KMS-11 (cell line): ENCODE results near the gene CNPY2.

Experiments
- H2AFZ ChIP-seq: fragments of 200-600 bp; sonication (generic); 2 replicates; pipeline ENCODE4 v1.6.1; 2016; ENCODE audit warnings: antibody characterized with exemption, mixed run types, low read depth
- H3K27ac ChIP-seq: fragments of 200-600 bp; sonication (generic); 2 replicates; pipeline ENCODE4 v1.6.1; 2016; ENCODE audit warnings: mild to moderate bottlenecking, mixed run types
- H3K27me3 ChIP-seq: fragments of 200-600 bp; sonication (generic); 2 replicates; pipeline ENCODE4 v1.6.1; 2017; ENCODE audit warnings: mild to moderate bottlenecking, low read depth, mixed run types, moderate library complexity; ENCODE audit not compliant: insufficient read depth
- H3K36me3 ChIP-seq: fragments of 200-600 bp; sonication (generic); 2 replicates; pipeline ENCODE4 v1.6.1; 2017; ENCODE audit warnings: mild to moderate bottlenecking, mixed run types; ENCODE audit not compliant: insufficient read depth
- H3K4me1 ChIP-seq: fragments of 200-600 bp; sonication (generic); 2 replicates; pipeline ENCODE4 v1.6.1; 2016; ENCODE audit warnings: mild to moderate bottlenecking, low read depth, mixed run types; ENCODE audit not compliant: poor library complexity, severe bottlenecking
- H3K4me2 ChIP-seq: fragments of 200-600 bp; sonication (generic); 2 replicates; pipeline ENCODE4 v1.7.0; 2016; ENCODE audit warnings: mild to moderate bottlenecking, mixed run types
- H3K4me3 ChIP-seq: fragments of 200-600 bp; sonication (generic); IDR thresholded peaks from 2 replicates; pipeline ENCODE4 v1.6.1; 2017; ENCODE audit warnings: low read depth, low read length, mixed read lengths; ENCODE audit not compliant: insufficient read depth
- H3K79me2 ChIP-seq: fragments of 200-600 bp; sonication (generic); 2 replicates; pipeline ENCODE4 v1.6.1; 2016; ENCODE audit warnings: low read depth, mixed run types; ENCODE audit not compliant: insufficient read depth
- H3K9ac ChIP-seq: fragments of 200-600 bp; sonication (generic); 2 replicates; pipeline ENCODE4 v1.6.1; 2016; ENCODE audit warnings: mild to moderate bottlenecking, mixed run types
- H4K20me1 ChIP-seq: fragments of 200-600 bp; sonication (generic); 2 replicates; pipeline ENCODE4 v1.6.1; 2016; ENCODE audit warnings: mild to moderate bottlenecking, mixed run types; ENCODE audit not compliant: insufficient read depth
- TF ChIP-seq, protein P1 (sequence below): fragments of 200-600 bp; sonication (generic); conservative IDR thresholded peaks from 2 replicates; pipeline ENCODE4 v1.6.1; 2017; ENCODE audit warnings: low read depth, mild to moderate bottlenecking, antibody characterized with exemption, low read length, moderate library complexity, mixed read lengths

CNPY2 gene

GRCh38 chr12:56321027-56321426, 5.2 kb upstream of the CNPY2 start:
- no peak overlapping the region for H2AFZ ChIP-seq
- H3K4me3 ChIP-seq = no peak overlapping the region
- H3K79me2 ChIP-seq = no peaks in the 10 kb centered on the region
- H3K4me1 ChIP-seq = peaks cover 19% of the 10 kb centered on the region
- no peaks in the 10 kb centered on the region for H3K36me3 ChIP-seq
- H3K27ac ChIP-seq = no peak overlapping the region
- H3K27me3 ChIP-seq = no peaks in the 10 kb centered on the region
- H3K9ac ChIP-seq = no peak overlapping the region
- H3K4me2 ChIP-seq = no peak overlapping the region
- TF ChIP-seq, protein P1, sequence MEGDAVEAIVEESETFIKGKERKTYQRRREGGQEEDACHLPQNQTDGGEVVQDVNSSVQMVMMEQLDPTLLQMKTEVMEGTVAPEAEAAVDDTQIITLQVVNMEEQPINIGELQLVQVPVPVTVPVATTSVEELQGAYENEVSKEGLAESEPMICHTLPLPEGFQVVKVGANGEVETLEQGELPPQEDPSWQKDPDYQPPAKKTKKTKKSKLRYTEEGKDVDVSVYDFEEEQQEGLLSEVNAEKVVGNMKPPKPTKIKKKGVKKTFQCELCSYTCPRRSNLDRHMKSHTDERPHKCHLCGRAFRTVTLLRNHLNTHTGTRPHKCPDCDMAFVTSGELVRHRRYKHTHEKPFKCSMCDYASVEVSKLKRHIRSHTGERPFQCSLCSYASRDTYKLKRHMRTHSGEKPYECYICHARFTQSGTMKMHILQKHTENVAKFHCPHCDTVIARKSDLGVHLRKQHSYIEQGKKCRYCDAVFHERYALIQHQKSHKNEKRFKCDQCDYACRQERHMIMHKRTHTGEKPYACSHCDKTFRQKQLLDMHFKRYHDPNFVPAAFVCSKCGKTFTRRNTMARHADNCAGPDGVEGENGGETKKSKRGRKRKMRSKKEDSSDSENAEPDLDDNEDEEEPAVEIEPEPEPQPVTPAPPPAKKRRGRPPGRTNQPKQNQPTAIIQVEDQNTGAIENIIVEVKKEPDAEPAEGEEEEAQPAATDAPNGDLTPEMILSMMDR = no peak
- H4K20me1 ChIP-seq = no peaks in the 10 kb centered on the region

DNA sequence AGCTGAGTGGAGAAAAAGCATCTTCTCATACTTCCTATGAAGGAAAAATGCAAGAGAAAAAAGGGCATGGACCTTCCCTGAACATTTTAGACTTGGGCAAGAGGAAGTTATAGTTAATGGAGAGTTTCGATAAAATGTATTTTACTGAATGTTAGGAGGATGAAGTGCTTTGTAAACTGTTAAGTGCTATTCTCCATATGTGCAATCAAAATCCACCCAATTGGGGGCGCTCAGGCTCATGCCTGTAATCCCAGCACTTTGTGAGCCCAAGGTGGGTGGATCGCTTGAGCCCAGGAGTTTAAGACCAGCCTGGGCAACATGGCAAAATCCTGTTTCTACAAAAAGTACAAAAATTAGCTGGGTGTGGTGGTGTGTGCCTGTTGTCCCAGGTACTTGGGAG, 1.9 kb upstream of the CNPY2 start:
- no peak overlapping the region for H3K27ac ChIP-seq
- H3K4me2 ChIP-seq = no peak overlapping the region
- peaks cover 22% of the 10 kb centered on the region for H3K79me2 ChIP-seq
- H3K27me3 ChIP-seq = no peaks in the 10 kb centered on the region
- no peak overlapping the region for H3K9ac ChIP-seq
- no peaks in the 10 kb centered on the region for H4K20me1 ChIP-seq
- H2AFZ ChIP-seq = no peak overlapping the region
- TF ChIP-seq, protein P1 = peak; percentile 38
- peaks cover 31% of the 10 kb centered on the region for H3K4me1 ChIP-seq
- H3K4me3 ChIP-seq = no peak overlapping the region
- H3K36me3 ChIP-seq = peaks cover 7% of the 10 kb centered on the region; the same call in 1 of the 2 replicates

GRCh38 chr12:56315249-56315621, 553 bp downstream of the CNPY2 start:
- Histone ChIP-seq H3K4me2 (peak overlapping the region; percentile 91), H4K20me1 (no peaks in the 10 kb centered on the region), H2AFZ (peak overlapping the region; percentile 73), H3K27me3 (no peaks in the 10 kb centered on the region), H3K36me3 (peaks cover 7% of the 10 kb centered on the region; the same call in 1 of the 2 replicates), H3K9ac (peak overlapping the region; percentile 84), H3K4me3 (peak overlapping the region; percentile 51), H3K79me2 (peaks cover 22% of the 10 kb centered on the region), H3K4me1 (peaks cover 24% of the 10 kb centered on the region), H3K27ac (peak overlapping the region; percentile 76)
- TF ChIP-seq, protein P1 = no peak

DNA sequence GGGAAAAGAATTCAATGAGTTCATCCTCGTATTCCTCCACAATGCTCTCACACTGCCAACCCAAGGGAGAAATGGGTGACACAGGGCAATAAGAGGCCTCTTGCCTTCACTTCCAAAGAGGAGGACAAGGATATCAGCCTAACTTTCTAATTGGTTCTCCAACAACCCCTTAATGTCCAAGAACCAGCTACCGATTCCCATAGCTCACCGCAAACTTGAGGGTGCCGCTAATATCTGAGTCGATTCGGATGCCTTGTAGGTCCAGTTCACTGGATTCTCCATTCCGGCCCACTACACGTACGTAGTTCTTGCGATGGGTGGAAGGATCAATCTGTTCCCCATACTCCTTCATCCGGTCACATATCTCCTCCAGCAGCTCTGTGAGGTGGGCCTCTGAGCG, 4.8 kb downstream of the CNPY2 start:
- Histone ChIP-seq H3K79me2 (peaks cover 22% of the 10 kb centered on the region), H4K20me1 (no peaks in the 10 kb centered on the region), H3K4me1 (peaks cover 12% of the 10 kb centered on the region), H3K4me3 (no peak overlapping the region), H2AFZ (no peak overlapping the region), H3K27ac (no peak overlapping the region), H3K4me2 (no peak overlapping the region), H3K36me3 (peaks cover 7% of the 10 kb centered on the region; the same call in 1 of the 2 replicates), H3K9ac (no peak overlapping the region), H3K27me3 (no peaks in the 10 kb centered on the region)
- TF ChIP-seq, protein P1 = no peak

- no peaks in the 10 kb centered on the region for H4K20me1 ChIP-seq
- H3K79me2 ChIP-seq = peaks cover 1% of the 10 kb centered on the region; the same call in 1 of the 2 replicates
- no peak overlapping the region for H3K27ac ChIP-seq
- no peak overlapping the region for H3K4me3 ChIP-seq
- no peaks in the 10 kb centered on the region for H3K27me3 ChIP-seq
- TF ChIP-seq, protein P1 = no peak
- H3K36me3 ChIP-seq = no peaks in the 10 kb centered on the region; the same call in 1 of the 2 replicates
- no peak overlapping the region for H3K4me2 ChIP-seq
- no peaks in the 10 kb centered on the region for H3K4me1 ChIP-seq
- H2AFZ ChIP-seq = no peak overlapping the region
- H3K9ac ChIP-seq = no peak overlapping the region
Measured at GRCh38 chr12:56308714-56309113, 7.1 kb downstream of the CNPY2 start.
